ENCODE measurements around the gene IL16.

DNA sequence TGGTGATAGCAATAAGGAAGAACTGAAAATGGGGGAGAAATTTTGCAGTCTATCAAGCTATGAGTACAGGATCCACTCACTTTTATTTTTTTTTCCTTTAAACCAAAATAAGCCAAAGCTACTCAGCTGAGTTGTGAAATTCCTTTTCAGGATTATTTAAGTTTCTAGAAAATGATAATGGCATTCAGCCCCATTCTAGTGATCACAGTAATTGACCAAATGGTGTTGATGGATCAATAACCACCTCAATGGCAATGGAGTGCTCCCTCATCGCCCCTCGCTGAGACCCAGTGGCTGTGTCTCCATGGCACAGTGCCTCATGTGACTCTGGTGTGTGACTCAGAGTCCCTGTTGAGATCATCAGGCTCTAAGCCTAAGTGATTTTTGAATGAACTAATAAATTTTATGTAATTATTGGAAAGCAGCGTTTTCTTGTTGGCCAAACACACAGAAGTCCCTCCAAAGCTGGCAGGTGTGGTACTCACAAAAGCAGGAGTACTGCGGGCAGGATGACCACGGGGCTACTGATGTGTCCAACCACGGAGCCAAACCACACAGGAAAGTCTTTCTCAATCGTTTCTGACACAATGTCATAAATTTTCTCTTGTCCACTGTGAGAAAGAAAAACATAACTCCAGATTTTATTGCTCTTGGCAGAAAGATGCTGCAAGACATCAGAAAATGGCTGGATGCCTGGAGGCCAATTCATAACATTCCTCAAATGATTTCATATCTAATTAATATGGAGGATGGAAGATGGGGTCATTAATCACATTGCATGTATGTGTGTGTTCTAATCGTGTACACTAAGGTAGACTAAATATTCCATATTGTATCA, 141.7 kb downstream of the IL16 start:
- TF ChIP-seq CEBPB (IDR thresholded peaks at IDR 0.05) (no peak), FOXM1 (IDR thresholded peaks at IDR 0.05; ENCODE audit: borderline replicate concordance, low read depth) (no peak)
